Colonic mucosa (tissue), 4 donors: Measurements from ENCODE around the gene MSI2. TPM values are rescaled to one million over a fixed set of nuclear protein-coding genes. Genes with fewer than 3 reads are reported as not detected.
A peak's percentile ranks its signal among the peaks of the same experiment; 100 is the strongest.

Source experiments
- DNase-seq: peaks from one replicate; pipeline ENCODE4 v3.0.0-alpha.2; 2020
- H3K27ac ChIP-seq: fragments of 200-600 bp; one replicate; pipeline ENCODE4 v1.8.0; 2021
- H3K27me3 ChIP-seq: fragments of 200-600 bp; one replicate; pipeline ENCODE4 v1.8.0; 2021
- H3K36me3 ChIP-seq: fragments of 200-600 bp; one replicate; pipeline ENCODE4 v1.8.0; 2021
- H3K4me1 ChIP-seq: fragments of 200-600 bp; one replicate; pipeline ENCODE4 v1.8.0; 2021; ENCODE audit warnings: mild to moderate bottlenecking
- H3K4me3 ChIP-seq: fragments of 200-600 bp; one replicate; pipeline ENCODE4 v1.8.0; 2021
- H3K9ac ChIP-seq, 2 donors: one replicate each; pipeline ENCODE4 v1.7.0; 2013; ENCODE audit warnings: control low read depth in 2 of 2, low read depth in 2 of 2, low read length in 2 of 2
- H3K9me3 ChIP-seq: fragments of 200-600 bp; one replicate; pipeline ENCODE4 v1.8.0; 2021
- CTCF ChIP-seq: fragments of 200-600 bp; IDR thresholded peaks from one replicate; pipeline ENCODE4 v1.8.0; 2022; ENCODE audit warnings: antibody characterized with exemption, mild to moderate bottlenecking
- intact Hi-C: fragments of 100-400 bp; cut with DNase I; formaldehyde crosslinking; loops from one replicate; pipeline ENCODE4 v1.14.1; 2022
- total RNA-seq, 2 donors: library from RNA; stranded (reverse); fragmentation: NEBNext Ultra II Directional in 1 of 2; extraction: Animal tissue kit (Norgen Biotek cat#: 25700) in 1 of 2; gene quantifications; one replicate each; pipeline ENCODE4 v1.2.1, GENCODE V29; 2021
- donor health status: healthy.
- donor health status: DM: no; HTN: no; CAD: no.
- donor health status: DM: no; HTN: no; CAD: no.

MSI2 gene
- total RNA-seq, 2 donors from 2014 or later: 61.6 to 75.4 TPM

GRCh38 chr17:57344261-57344660, 87.9 kb downstream of the MSI2 start:
- Histone ChIP-seq H3K4me3 (no peak overlapping the region), H3K4me1 (no peaks in the 10 kb centered on the region), H3K9me3 (no peaks in the 10 kb centered on the region), H3K27ac (no peak overlapping the region), H3K36me3 (no peaks in the 10 kb centered on the region), H3K27me3 (no peaks in the 10 kb centered on the region), H3K9ac (no peak overlapping the region)
- no peak for TF ChIP-seq CTCF
- intact Hi-C loops: no loop called here
- no peak for DNase-seq

GRCh38 chr17:57349541-57350247, 93.4 kb downstream of the MSI2 start:
- Histone ChIP-seq H3K9me3 (no peaks in the 10 kb centered on the region), H3K4me1 (no peaks in the 10 kb centered on the region), H3K27ac (no peak overlapping the region), H3K27me3 (no peaks in the 10 kb centered on the region), H3K36me3 (no peaks in the 10 kb centered on the region), H3K4me3 (no peak overlapping the region), H3K9ac (no peak overlapping the region)
- no peak for TF ChIP-seq CTCF
- intact Hi-C loops: no loop called here
- DNase-seq: no peak

GRCh38 chr17:57350266-57350665, 93.9 kb downstream of the MSI2 start:
- H3K4me1 ChIP-seq: no peaks in the 10 kb centered on the region
- no peaks in the 10 kb centered on the region for H3K27me3 ChIP-seq
- H3K27ac ChIP-seq: no peak overlapping the region
- H3K9me3 ChIP-seq: no peaks in the 10 kb centered on the region
- DNase-seq: peak; percentile 38
- intact Hi-C loops: no loop called here
- no peak overlapping the region for H3K4me3 ChIP-seq
- no peak for TF ChIP-seq CTCF
- no peak overlapping the region for H3K9ac ChIP-seq
- H3K36me3 ChIP-seq: no peaks in the 10 kb centered on the region

GRCh38 chr17:57352665-57353175, 96.4 kb downstream of the MSI2 start:
- Histone ChIP-seq H3K4me1 (no peaks in the 10 kb centered on the region), H3K27me3 (no peaks in the 10 kb centered on the region), H3K9me3 (no peaks in the 10 kb centered on the region), H3K4me3 (no peak overlapping the region), H3K36me3 (no peaks in the 10 kb centered on the region), H3K9ac (no peak overlapping the region), H3K27ac (no peak overlapping the region)
- no peak for TF ChIP-seq CTCF
- no peak for DNase-seq
- intact Hi-C loops: no loop called here

- H3K4me1 ChIP-seq: no peaks in the 10 kb centered on the region
- no peak for TF ChIP-seq CTCF
- no peaks in the 10 kb centered on the region for H3K9me3 ChIP-seq
- no peak for DNase-seq
- no peaks in the 10 kb centered on the region for H3K36me3 ChIP-seq
- H3K27me3 ChIP-seq: no peaks in the 10 kb centered on the region
- no peak overlapping the region for H3K4me3 ChIP-seq
- H3K27ac ChIP-seq: no peak overlapping the region
- intact Hi-C loops: no loop called here
- no peak overlapping the region for H3K9ac ChIP-seq
Measured at GRCh38 chr17:57354673-57355072, 98.3 kb downstream of the MSI2 start.
